ENCODE results near the gene LRRC14B.

Gene LRRC14B

GRCh38 chr5:166441-167372 is 24.6 kb upstream of the LRRC14B start:
- Histone ChIP-seq H3K36me3 (ENCODE audit: control insufficient read depth in 1 of 2, insufficient read depth in 2 of 2, low read length in 2 of 2) (no peaks in the 10 kb centered on the region), H3K27ac (ENCODE audit: low read depth, low read length) (no peak overlapping the region), H3K4me1 (ENCODE audit: control insufficient read depth in 1 of 2, insufficient read depth in 2 of 2, low read length in 2 of 2) (no peaks in the 10 kb centered on the region), H3K4me3 (ENCODE audit: low read depth in 1 of 2, low read length in 2 of 2) (no peak overlapping the region), H3K9me3 (ENCODE audit: control insufficient read depth in 1 of 2, low read length in 2 of 2) (no peaks in the 10 kb centered on the region), H3K9ac (ENCODE audit: low read depth in 1 of 2, low read length in 2 of 2) (no peak overlapping the region), H3K27me3 (ENCODE audit: control insufficient read depth in 1 of 2, insufficient read depth in 2 of 2, low read length in 2 of 2) (no peaks in the 10 kb centered on the region)

- no peaks in the 10 kb centered on the region for H3K4me1 ChIP-seq (ENCODE audit: control insufficient read depth in 1 of 2, insufficient read depth in 2 of 2, low read length in 2 of 2)
- H3K27ac ChIP-seq (ENCODE audit: low read depth, low read length) = no peak overlapping the region
These were observed 23.8 kb upstream of the LRRC14B start for GRCh38 chr5:167511-167910.

GRCh38 chr5:167982-168660 is 23.2 kb upstream of the LRRC14B start:
- Histone ChIP-seq H3K27ac (ENCODE audit: low read depth, low read length) (no peak overlapping the region), H3K4me3 (ENCODE audit: low read depth in 1 of 2, low read length in 2 of 2) (no peak overlapping the region), H3K36me3 (ENCODE audit: control insufficient read depth in 1 of 2, insufficient read depth in 2 of 2, low read length in 2 of 2) (no peaks in the 10 kb centered on the region), H3K9me3 (ENCODE audit: control insufficient read depth in 1 of 2, low read length in 2 of 2) (no peaks in the 10 kb centered on the region), H3K4me1 (ENCODE audit: control insufficient read depth in 1 of 2, insufficient read depth in 2 of 2, low read length in 2 of 2) (no peaks in the 10 kb centered on the region), H3K9ac (ENCODE audit: low read depth in 1 of 2, low read length in 2 of 2) (no peak overlapping the region), H3K27me3 (ENCODE audit: control insufficient read depth in 1 of 2, insufficient read depth in 2 of 2, low read length in 2 of 2) (peaks cover 0 to under 1% of the 10 kb centered on the region in 2 donors)

More at GRCh38 chr5:167511-167910, 23.8 kb upstream of the LRRC14B start:
- H3K9me3 ChIP-seq (ENCODE audit: control insufficient read depth in 1 of 2, low read length in 2 of 2) = no peaks in the 10 kb centered on the region
- H3K4me3 ChIP-seq (ENCODE audit: low read depth in 1 of 2, low read length in 2 of 2) = no peak overlapping the region
- no peaks in the 10 kb centered on the region for H3K36me3 ChIP-seq (ENCODE audit: control insufficient read depth in 1 of 2, insufficient read depth in 2 of 2, low read length in 2 of 2)
- no peak overlapping the region for H3K9ac ChIP-seq (ENCODE audit: low read depth in 1 of 2, low read length in 2 of 2)
- no peaks in the 10 kb centered on the region for H3K27me3 ChIP-seq (ENCODE audit: control insufficient read depth in 1 of 2, insufficient read depth in 2 of 2, low read length in 2 of 2)

GRCh38 chr5:169071-169727 is 22.1 kb upstream of the LRRC14B start:
- no peaks in the 10 kb centered on the region for H3K4me1 ChIP-seq (ENCODE audit: control insufficient read depth in 1 of 2, insufficient read depth in 2 of 2, low read length in 2 of 2)
- H3K4me3 ChIP-seq (ENCODE audit: low read depth in 1 of 2, low read length in 2 of 2) = no peak overlapping the region
- no peak overlapping the region for H3K9ac ChIP-seq (ENCODE audit: low read depth in 1 of 2, low read length in 2 of 2)
- H3K36me3 ChIP-seq (ENCODE audit: control insufficient read depth in 1 of 2, insufficient read depth in 2 of 2, low read length in 2 of 2) = no peaks in the 10 kb centered on the region
- H3K9me3 ChIP-seq (ENCODE audit: control insufficient read depth in 1 of 2, low read length in 2 of 2) = no peaks in the 10 kb centered on the region
- H3K27me3 ChIP-seq (ENCODE audit: control insufficient read depth in 1 of 2, insufficient read depth in 2 of 2, low read length in 2 of 2) = peaks cover 0 to 3% of the 10 kb centered on the region in 2 donors
- no peak overlapping the region for H3K27ac ChIP-seq (ENCODE audit: low read depth, low read length)

GRCh38 chr5:169728-170094 is 21.6 kb upstream of the LRRC14B start:
- Histone ChIP-seq H3K4me3 (ENCODE audit: low read depth in 1 of 2, low read length in 2 of 2) (no peak overlapping the region), H3K4me1 (ENCODE audit: control insufficient read depth in 1 of 2, insufficient read depth in 2 of 2, low read length in 2 of 2) (no peaks in the 10 kb centered on the region), H3K9ac (ENCODE audit: low read depth in 1 of 2, low read length in 2 of 2) (no peak overlapping the region), H3K27me3 (ENCODE audit: control insufficient read depth in 1 of 2, insufficient read depth in 2 of 2, low read length in 2 of 2) (peaks cover 0 to 3% of the 10 kb centered on the region in 2 donors), H3K36me3 (ENCODE audit: control insufficient read depth in 1 of 2, insufficient read depth in 2 of 2, low read length in 2 of 2) (no peaks in the 10 kb centered on the region), H3K27ac (ENCODE audit: low read depth, low read length) (no peak overlapping the region), H3K9me3 (ENCODE audit: control insufficient read depth in 1 of 2, low read length in 2 of 2) (no peaks in the 10 kb centered on the region)

GRCh38 chr5:170971-171800 is 20.1 kb upstream of the LRRC14B start:
- Histone ChIP-seq H3K9me3 (ENCODE audit: control insufficient read depth in 1 of 2, low read length in 2 of 2) (no peaks in the 10 kb centered on the region), H3K27me3 (ENCODE audit: control insufficient read depth in 1 of 2, insufficient read depth in 2 of 2, low read length in 2 of 2) (peaks cover 0 to 3% of the 10 kb centered on the region in 2 donors), H3K9ac (ENCODE audit: low read depth in 1 of 2, low read length in 2 of 2) (no peak overlapping the region), H3K4me1 (ENCODE audit: control insufficient read depth in 1 of 2, insufficient read depth in 2 of 2, low read length in 2 of 2) (no peaks in the 10 kb centered on the region), H3K4me3 (ENCODE audit: low read depth in 1 of 2, low read length in 2 of 2) (no peak overlapping the region), H3K27ac (ENCODE audit: low read depth, low read length) (no peak overlapping the region), H3K36me3 (ENCODE audit: control insufficient read depth in 1 of 2, insufficient read depth in 2 of 2, low read length in 2 of 2) (no peaks in the 10 kb centered on the region)

GRCh38 chr5:171801-172331 is 19.4 kb upstream of the LRRC14B start:
- Histone ChIP-seq H3K4me1 (ENCODE audit: control insufficient read depth in 1 of 2, insufficient read depth in 2 of 2, low read length in 2 of 2) (no peaks in the 10 kb centered on the region), H3K27me3 (ENCODE audit: control insufficient read depth in 1 of 2, insufficient read depth in 2 of 2, low read length in 2 of 2) (peaks cover 0 to 3% of the 10 kb centered on the region in 2 donors), H3K4me3 (ENCODE audit: low read depth in 1 of 2, low read length in 2 of 2) (no peak overlapping the region), H3K36me3 (ENCODE audit: control insufficient read depth in 1 of 2, insufficient read depth in 2 of 2, low read length in 2 of 2) (no peaks in the 10 kb centered on the region), H3K27ac (ENCODE audit: low read depth, low read length) (no peak overlapping the region), H3K9me3 (ENCODE audit: control insufficient read depth in 1 of 2, low read length in 2 of 2) (no peaks in the 10 kb centered on the region), H3K9ac (ENCODE audit: low read depth in 1 of 2, low read length in 2 of 2) (no peak overlapping the region)

GRCh38 chr5:172421-172820 is 18.9 kb upstream of the LRRC14B start:
- peaks cover 0 to 3% of the 10 kb centered on the region in 2 donors for H3K27me3 ChIP-seq (ENCODE audit: control insufficient read depth in 1 of 2, insufficient read depth in 2 of 2, low read length in 2 of 2)
- no peak overlapping the region for H3K4me3 ChIP-seq (ENCODE audit: low read depth in 1 of 2, low read length in 2 of 2)
- no peak overlapping the region for H3K9ac ChIP-seq (ENCODE audit: low read depth in 1 of 2, low read length in 2 of 2)
- no peaks in the 10 kb centered on the region for H3K4me1 ChIP-seq (ENCODE audit: control insufficient read depth in 1 of 2, insufficient read depth in 2 of 2, low read length in 2 of 2)
- no peaks in the 10 kb centered on the region for H3K36me3 ChIP-seq (ENCODE audit: control insufficient read depth in 1 of 2, insufficient read depth in 2 of 2, low read length in 2 of 2)
- no peak overlapping the region for H3K27ac ChIP-seq (ENCODE audit: low read depth, low read length)
- no peaks in the 10 kb centered on the region for H3K9me3 ChIP-seq (ENCODE audit: control insufficient read depth in 1 of 2, low read length in 2 of 2)

- no peaks in the 10 kb centered on the region for H3K4me1 ChIP-seq (ENCODE audit: control insufficient read depth in 1 of 2, insufficient read depth in 2 of 2, low read length in 2 of 2)
- H3K9me3 ChIP-seq (ENCODE audit: control insufficient read depth in 1 of 2, low read length in 2 of 2) = no peaks in the 10 kb centered on the region
- no peak overlapping the region for H3K4me3 ChIP-seq (ENCODE audit: low read depth in 1 of 2, low read length in 2 of 2)
- no peaks in the 10 kb centered on the region for H3K36me3 ChIP-seq (ENCODE audit: control insufficient read depth in 1 of 2, insufficient read depth in 2 of 2, low read length in 2 of 2)
- H3K9ac ChIP-seq (ENCODE audit: low read depth in 1 of 2, low read length in 2 of 2) = no peak overlapping the region
- no peak overlapping the region for H3K27ac ChIP-seq (ENCODE audit: low read depth, low read length)
- peaks cover 0 to 3% of the 10 kb centered on the region in 2 donors for H3K27me3 ChIP-seq (ENCODE audit: control insufficient read depth in 1 of 2, insufficient read depth in 2 of 2, low read length in 2 of 2)
These were observed 18.4 kb upstream of the LRRC14B start for GRCh38 chr5:172841-173251.
